SH-SY5Y (cell line): ENCODE data around the gene FXYD3.

Source experiments
- GATA2 ChIP-seq: IDR thresholded peaks from 2 replicates; pipeline ENCODE4 v1.6.1; 2011; ENCODE audit warnings: mild to moderate bottlenecking, low read depth, low read length
- GATA3 ChIP-seq: IDR thresholded peaks from 2 replicates; pipeline ENCODE4 v1.6.1; 2011; ENCODE audit warnings: low read depth, mild to moderate bottlenecking, low read length, moderate library complexity

GRCh38 chr19:35107545-35107944 lies 8.1 kb upstream of the FXYD3 start:
- TF ChIP-seq GATA2, result no peak
- no peak for TF ChIP-seq GATA3
